ENCODE results near the gene FXN.

Gene FXN

GRCh38 chr9:69145144-69145715 is 109.7 kb downstream of the FXN start:
- no peak for DNase-seq

- no peak for DNase-seq
Measured at GRCh38 chr9:69147041-69147834, 111.7 kb downstream of the FXN start.

GRCh38 chr9:69149321-69149807 is 113.8 kb downstream of the FXN start:
- DNase-seq: peak; percentile 51
